ACC112 (cell line): ENCODE measurements around the gene CSF3R.

Experiments
- H2AFZ ChIP-seq: fragments of 200-600 bp; sonication (generic); one replicate; pipeline ENCODE4 v1.6.0; 2017; ENCODE audit warnings: antibody characterized with exemption, low read length; ENCODE audit not compliant: unreplicated experiment
- H3K27ac ChIP-seq: fragments of 200-600 bp; sonication (generic); 2 replicates; pipeline ENCODE4 v1.5.1; 2014; ENCODE audit warnings: low read depth, mild to moderate bottlenecking, antibody characterized with exemption, low read length, moderate library complexity
- H3K27me3 ChIP-seq: fragments of 200-600 bp; sonication (generic); 2 replicates; pipeline ENCODE4 v1.6.1; 2014; ENCODE audit warnings: mild to moderate bottlenecking, antibody characterized with exemption, low read length, moderate library complexity, mixed read lengths; ENCODE audit not compliant: insufficient read depth
- H3K36me3 ChIP-seq: fragments of 200-600 bp; sonication (generic); 2 replicates; pipeline ENCODE4 v1.6.1; 2016; ENCODE audit warnings: mild to moderate bottlenecking, antibody characterized with exemption, low read length, moderate library complexity, mixed read lengths; ENCODE audit not compliant: insufficient read depth
- H3K4me1 ChIP-seq: fragments of 200-600 bp; sonication (generic); one replicate; pipeline ENCODE4 v1.6.1; 2016; ENCODE audit warnings: low read length, mixed read lengths; ENCODE audit not compliant: insufficient read depth, unreplicated experiment, control insufficient read depth
- H3K4me3 ChIP-seq: fragments of 200-600 bp; sonication (generic); 2 replicates; pipeline ENCODE4 v1.5.1; 2014; ENCODE audit warnings: mild to moderate bottlenecking, low read depth, low read length
- H3K79me2 ChIP-seq: fragments of 200-600 bp; sonication (generic); one replicate; pipeline ENCODE4 v1.6.0; 2016; ENCODE audit warnings: low read length; ENCODE audit not compliant: control insufficient read depth, unreplicated experiment, insufficient read depth

The CSF3R gene

GRCh38 chr1:36456391-36456928 is 26.3 kb downstream of the CSF3R start:
- no peaks in the 10 kb centered on the region for H3K27me3 ChIP-seq
- no peaks in the 10 kb centered on the region for H3K79me2 ChIP-seq
- peaks cover 6% of the 10 kb centered on the region for H3K36me3 ChIP-seq
- peaks cover 3% of the 10 kb centered on the region for H3K4me1 ChIP-seq
- H3K27ac ChIP-seq, result no peak overlapping the region
- H3K4me3 ChIP-seq, result no peak overlapping the region
- no peak overlapping the region for H2AFZ ChIP-seq

DNA sequence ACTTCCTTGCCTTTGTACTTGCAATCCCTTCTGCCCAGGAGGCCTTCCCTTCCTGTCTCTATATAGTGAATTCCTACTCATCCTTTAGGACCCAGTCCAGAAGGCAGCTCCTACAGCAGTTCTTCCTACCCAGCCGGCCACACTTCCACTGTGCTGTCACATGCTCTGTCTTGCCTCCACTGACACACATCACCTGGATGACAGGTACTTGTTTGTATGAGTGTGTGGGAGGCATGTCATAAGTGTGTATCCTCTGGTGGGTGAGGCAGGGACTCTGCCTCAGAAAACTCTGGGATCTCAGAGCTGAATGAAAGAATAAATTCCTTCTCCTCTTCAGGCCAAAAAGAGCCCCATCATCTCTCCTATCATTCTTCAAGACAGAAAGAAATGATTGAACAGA is 27.3 kb downstream of the CSF3R start:
- no peak overlapping the region for H2AFZ ChIP-seq
- H3K36me3 ChIP-seq, result peaks cover 6% of the 10 kb centered on the region
- no peaks in the 10 kb centered on the region for H3K79me2 ChIP-seq
- H3K27me3 ChIP-seq, result no peaks in the 10 kb centered on the region
- H3K4me1 ChIP-seq, result peaks cover 7% of the 10 kb centered on the region
- H3K27ac ChIP-seq, result no peak overlapping the region
- no peak overlapping the region for H3K4me3 ChIP-seq

DNA sequence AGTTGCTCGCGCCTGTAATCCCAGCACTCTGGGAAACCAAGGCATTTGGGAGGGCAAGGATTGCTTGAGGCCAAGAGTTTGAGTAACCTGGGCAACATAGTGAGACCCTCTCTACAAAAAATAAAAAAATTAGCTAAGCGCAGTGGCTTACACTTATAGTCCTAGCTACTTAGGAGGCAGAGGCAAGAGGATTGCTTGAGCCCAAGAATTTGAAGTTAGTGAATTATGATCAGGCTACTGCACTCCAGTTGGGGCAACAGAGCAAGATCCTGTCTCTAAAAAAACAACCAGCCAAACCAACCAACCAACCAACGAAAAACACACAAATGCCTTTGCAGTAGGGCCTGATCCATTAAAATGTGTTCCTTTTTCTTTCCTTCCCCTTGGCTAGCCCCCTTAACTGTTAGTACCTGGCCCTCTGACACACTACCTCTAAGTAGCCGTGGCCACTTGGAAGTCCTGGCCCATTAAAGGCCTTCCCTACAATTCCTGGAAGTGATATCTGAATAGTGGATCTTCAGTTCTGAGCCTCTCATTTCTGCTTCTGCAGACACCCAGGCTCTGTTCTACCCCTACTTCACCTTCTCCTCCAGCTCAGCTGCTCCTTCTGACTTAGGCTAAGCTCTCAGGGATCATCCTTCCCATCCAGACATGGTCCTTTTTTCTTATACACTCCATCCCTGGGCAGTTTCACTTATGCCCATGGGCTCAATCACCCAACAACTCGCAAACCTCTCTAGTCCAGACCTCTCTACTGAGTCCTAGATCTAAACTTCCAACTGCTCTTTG is 28.9 kb downstream of the CSF3R start:
- Histone ChIP-seq H3K27ac (no peak overlapping the region), H3K79me2 (no peaks in the 10 kb centered on the region), H2AFZ (no peak overlapping the region), H3K36me3 (peaks cover 6% of the 10 kb centered on the region), H3K27me3 (no peaks in the 10 kb centered on the region), H3K4me3 (no peak overlapping the region), H3K4me1 (peaks cover 7% of the 10 kb centered on the region)

GRCh38 chr1:36453051-36453450 is 29.7 kb downstream of the CSF3R start:
- Histone ChIP-seq H2AFZ (no peak overlapping the region), H3K36me3 (peaks cover 6% of the 10 kb centered on the region), H3K4me1 (peaks cover 7% of the 10 kb centered on the region), H3K27ac (no peak overlapping the region), H3K27me3 (no peaks in the 10 kb centered on the region), H3K4me3 (no peak overlapping the region), H3K79me2 (no peaks in the 10 kb centered on the region)

- no peaks in the 10 kb centered on the region for H3K36me3 ChIP-seq
- peak overlapping the region; percentile 96 for H3K27ac ChIP-seq
- no peaks in the 10 kb centered on the region for H3K27me3 ChIP-seq
- peak overlapping the region; percentile 92 for H3K4me3 ChIP-seq
- H3K79me2 ChIP-seq, result no peaks in the 10 kb centered on the region
- peaks cover 7% of the 10 kb centered on the region for H3K4me1 ChIP-seq
- H2AFZ ChIP-seq, result peak overlapping the region; percentile 90
Observed at GRCh38 chr1:36450919-36451305, 31.8 kb downstream of the CSF3R start.

- Histone ChIP-seq H3K4me1 (peaks cover 7% of the 10 kb centered on the region), H3K27me3 (no peaks in the 10 kb centered on the region), H3K36me3 (no peaks in the 10 kb centered on the region), H2AFZ (peak within 1 kb of the TSS; percentile 95), H3K79me2 (no peaks in the 10 kb centered on the region), H3K4me3 (peak within 1 kb of the TSS; percentile 92), H3K27ac (peak within 1 kb of the TSS; percentile 96)
Observed at GRCh38 chr1:36450270-36450918, 32.3 kb downstream of the CSF3R start, which contains the start of gene OSCP1. OSCP1 (minus strand) TSS chr1:36450451; CDS start chr1:36450369, 82 bp downstream.

- no peak overlapping the region for H3K4me3 ChIP-seq
- H3K79me2 ChIP-seq, result no peaks in the 10 kb centered on the region
- peaks cover 7% of the 10 kb centered on the region for H3K4me1 ChIP-seq
- H3K36me3 ChIP-seq, result no peaks in the 10 kb centered on the region
- H3K27ac ChIP-seq, result no peak overlapping the region
- no peak overlapping the region for H2AFZ ChIP-seq
- H3K27me3 ChIP-seq, result no peaks in the 10 kb centered on the region
Observed at GRCh38 chr1:36448530-36449056, 34.1 kb downstream of the CSF3R start.

DNA sequence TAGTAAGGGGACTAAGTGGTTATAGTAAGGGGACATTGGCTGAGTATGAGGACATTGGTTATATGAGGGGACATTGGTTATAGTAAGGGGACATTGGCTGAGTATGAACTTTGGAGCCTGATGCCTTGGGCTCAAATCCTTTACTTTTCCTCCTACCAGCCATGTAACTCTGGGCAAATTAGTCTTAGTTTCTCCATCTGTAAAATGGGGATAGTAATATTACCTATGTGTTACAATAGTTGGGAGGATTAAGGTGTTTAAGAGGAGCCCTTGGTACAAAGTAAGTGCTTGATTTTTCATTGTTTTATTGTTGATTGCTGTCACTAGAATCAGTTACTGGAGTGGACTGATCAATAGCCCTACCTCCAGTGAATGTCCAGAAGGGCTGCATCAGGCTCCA is 35.3 kb downstream of the CSF3R start:
- no peak overlapping the region for H2AFZ ChIP-seq

DNA sequence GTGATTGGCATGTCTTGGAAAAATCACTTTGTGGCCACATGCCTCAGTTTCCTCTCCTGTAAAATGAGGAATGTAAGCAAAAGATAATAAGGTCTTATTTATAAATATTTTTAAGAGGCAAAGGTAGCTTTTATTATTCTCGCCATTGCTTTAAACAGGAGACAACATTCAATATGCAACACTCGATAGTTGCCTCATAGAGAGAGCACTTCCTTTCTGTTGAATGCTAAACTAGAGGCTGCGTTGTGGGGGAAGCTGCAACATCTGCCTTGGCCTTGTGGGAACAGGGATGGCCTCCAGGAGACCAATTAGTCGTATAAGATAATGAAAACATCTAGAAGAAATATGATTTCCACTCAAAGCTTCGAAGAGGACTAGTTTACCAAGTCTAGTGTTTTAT is 36.0 kb downstream of the CSF3R start:
- no peak overlapping the region for H2AFZ ChIP-seq
- H3K79me2 ChIP-seq, result no peaks in the 10 kb centered on the region
- peaks cover 7% of the 10 kb centered on the region for H3K4me1 ChIP-seq
- no peaks in the 10 kb centered on the region for H3K27me3 ChIP-seq
- H3K4me3 ChIP-seq, result no peak overlapping the region
- H3K27ac ChIP-seq, result no peak overlapping the region
- no peaks in the 10 kb centered on the region for H3K36me3 ChIP-seq

More for the DNA sequence above, 35.3 kb downstream of the CSF3R start:
- Histone ChIP-seq H3K4me3 (no peak overlapping the region), H3K27me3 (no peaks in the 10 kb centered on the region), H3K79me2 (no peaks in the 10 kb centered on the region), H3K27ac (no peak overlapping the region), H3K4me1 (peaks cover 7% of the 10 kb centered on the region), H3K36me3 (no peaks in the 10 kb centered on the region)

GRCh38 chr1:36446271-36446670 is 36.4 kb downstream of the CSF3R start:
- Histone ChIP-seq H3K27ac (no peak overlapping the region), H3K36me3 (no peaks in the 10 kb centered on the region), H2AFZ (no peak overlapping the region), H3K27me3 (no peaks in the 10 kb centered on the region), H3K79me2 (no peaks in the 10 kb centered on the region), H3K4me1 (peaks cover 3% of the 10 kb centered on the region), H3K4me3 (no peak overlapping the region)
